Subcutaneous adipose tissue (tissue), 4 donors: Measurements from ENCODE around the gene FAM3D. TPM values are rescaled to one million over a fixed set of nuclear protein-coding genes. Genes with fewer than 3 reads are reported as not detected.

Experiments
- total RNA-seq, 4 donors: library from RNA; depleted of rRNA; stranded (reverse); fragments of >200 nt; gene quantifications; one replicate each; pipeline ENCODE4 v1.1.0, GENCODE V29; 2016
- TF ChIP-seq, protein P1 (sequence below): fragments of 450-650 bp; IDR thresholded peaks from one replicate; pipeline ENCODE4 v1.5.1; 2016; ENCODE audit warnings: low read depth, mild to moderate bottlenecking, control low read depth, antibody characterized with exemption, moderate library complexity

FAM3D gene
- total RNA-seq, 4 donors from 2014 or later: not detected

DNA sequence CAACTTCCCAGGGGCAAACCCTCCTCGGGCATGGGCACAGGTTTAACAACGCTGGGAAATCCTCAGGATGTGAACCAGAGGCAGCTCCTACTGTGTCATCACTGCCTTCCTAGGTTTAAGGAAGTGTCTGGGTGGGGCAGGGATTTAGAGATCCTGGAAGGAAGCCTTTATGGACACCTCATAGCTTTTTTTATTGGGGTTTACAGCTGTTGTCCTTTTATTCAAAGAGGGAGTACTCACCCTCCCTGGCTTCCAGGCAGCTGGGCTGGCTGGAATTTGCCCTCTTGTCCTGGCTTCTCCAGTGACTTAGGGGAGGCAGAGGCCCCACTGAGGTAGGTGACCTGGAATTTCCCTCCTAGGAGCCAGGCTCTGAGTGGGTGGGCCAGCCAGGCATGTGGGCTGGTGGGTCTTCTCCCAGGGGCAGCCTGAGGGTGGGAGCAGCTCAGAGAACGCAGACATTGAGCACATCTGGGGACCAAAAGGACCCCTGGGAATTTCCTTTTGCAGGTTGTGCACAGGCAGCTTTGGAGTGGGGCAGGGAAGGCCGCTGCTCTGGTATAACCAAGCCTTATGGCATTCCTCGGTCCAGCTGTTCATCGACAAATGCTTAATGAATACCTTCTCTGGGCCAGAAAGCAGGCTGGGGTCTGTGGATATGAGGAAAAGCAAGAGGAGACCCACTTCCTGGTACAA lies 13.5 kb upstream of the FAM3D start:
- TF ChIP-seq, protein P1, sequence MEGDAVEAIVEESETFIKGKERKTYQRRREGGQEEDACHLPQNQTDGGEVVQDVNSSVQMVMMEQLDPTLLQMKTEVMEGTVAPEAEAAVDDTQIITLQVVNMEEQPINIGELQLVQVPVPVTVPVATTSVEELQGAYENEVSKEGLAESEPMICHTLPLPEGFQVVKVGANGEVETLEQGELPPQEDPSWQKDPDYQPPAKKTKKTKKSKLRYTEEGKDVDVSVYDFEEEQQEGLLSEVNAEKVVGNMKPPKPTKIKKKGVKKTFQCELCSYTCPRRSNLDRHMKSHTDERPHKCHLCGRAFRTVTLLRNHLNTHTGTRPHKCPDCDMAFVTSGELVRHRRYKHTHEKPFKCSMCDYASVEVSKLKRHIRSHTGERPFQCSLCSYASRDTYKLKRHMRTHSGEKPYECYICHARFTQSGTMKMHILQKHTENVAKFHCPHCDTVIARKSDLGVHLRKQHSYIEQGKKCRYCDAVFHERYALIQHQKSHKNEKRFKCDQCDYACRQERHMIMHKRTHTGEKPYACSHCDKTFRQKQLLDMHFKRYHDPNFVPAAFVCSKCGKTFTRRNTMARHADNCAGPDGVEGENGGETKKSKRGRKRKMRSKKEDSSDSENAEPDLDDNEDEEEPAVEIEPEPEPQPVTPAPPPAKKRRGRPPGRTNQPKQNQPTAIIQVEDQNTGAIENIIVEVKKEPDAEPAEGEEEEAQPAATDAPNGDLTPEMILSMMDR: no peak

GRCh38 chr3:58679446-58679845 lies 12.9 kb upstream of the FAM3D start:
- TF ChIP-seq, protein P1: no peak

GRCh38 chr3:58672880-58673279 lies 6.3 kb upstream of the FAM3D start:
- TF ChIP-seq, protein P1: no peak

- TF ChIP-seq, protein P1: no peak
These were observed 5.9 kb upstream of the FAM3D start for GRCh38 chr3:58672451-58672850.

DNA sequence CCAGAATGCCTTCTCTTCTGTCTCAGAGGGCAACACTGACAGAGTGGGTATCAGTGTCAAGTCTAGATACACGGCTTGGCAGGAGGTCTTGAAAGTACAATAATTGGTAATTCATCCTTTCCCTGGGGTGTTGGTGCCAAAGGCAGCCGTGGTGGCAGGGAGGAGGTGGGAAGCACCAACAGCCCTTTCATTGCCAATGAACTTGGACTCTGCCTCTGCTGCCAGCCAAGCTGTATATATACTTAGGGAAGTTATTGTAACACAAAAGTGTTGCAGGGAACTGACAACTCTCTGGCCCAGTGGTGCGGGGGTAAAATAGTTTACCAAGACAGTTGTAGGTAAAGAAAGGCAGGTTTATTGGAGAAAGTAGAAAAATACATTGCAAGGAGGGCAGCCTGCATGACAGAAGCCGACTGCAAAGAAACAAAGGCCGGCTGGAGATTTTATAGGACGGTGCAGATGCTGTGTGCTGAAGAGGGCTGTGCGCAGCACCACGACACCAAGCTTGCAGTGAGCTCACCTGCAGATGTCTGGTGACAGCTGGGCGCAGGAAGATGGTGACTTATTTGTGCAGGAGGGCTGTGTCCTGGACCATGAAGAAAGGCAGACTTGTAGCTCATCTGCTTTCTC lies 4.0 kb upstream of the FAM3D start:
- TF ChIP-seq, protein P1: no peak

DNA sequence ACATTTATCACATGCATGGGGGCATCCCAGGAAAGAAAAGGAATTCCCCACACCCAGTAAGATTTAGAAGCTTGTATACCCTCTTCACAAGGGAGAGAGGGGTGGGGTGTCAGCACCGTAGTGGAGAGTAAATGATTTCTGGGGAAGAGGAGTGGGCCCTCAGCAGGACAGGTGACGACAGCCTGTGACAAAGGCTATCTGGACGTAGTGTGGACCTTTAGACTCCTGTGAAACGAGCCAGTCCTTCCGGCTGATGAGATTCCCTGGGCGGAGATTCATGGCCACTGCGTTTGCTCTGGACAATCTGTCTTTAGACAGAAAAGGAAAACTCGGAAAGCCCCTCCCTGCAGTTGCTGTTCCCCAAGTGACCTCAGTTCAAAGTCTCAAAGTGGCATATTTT lies 1.7 kb upstream of the FAM3D start:
- TF ChIP-seq, protein P1: no peak

- TF ChIP-seq, protein P1: no peak
These were observed 1.1 kb upstream of the FAM3D start for GRCh38 chr3:58667704-58668103.
